ENCODE results near the gene ALDH3B1. TPM values are rescaled to one million over a fixed set of nuclear protein-coding genes. Genes with fewer than 3 reads are reported as not detected.
A peak's percentile ranks its signal among the peaks of the same experiment; 100 is the strongest.
"Not testable (repeated sequence)": the region's sequence is repeated elsewhere in the genome, so short reads cannot be mapped to it uniquely, and the experiment has no call there.

ALDH3B1 gene, protein sequence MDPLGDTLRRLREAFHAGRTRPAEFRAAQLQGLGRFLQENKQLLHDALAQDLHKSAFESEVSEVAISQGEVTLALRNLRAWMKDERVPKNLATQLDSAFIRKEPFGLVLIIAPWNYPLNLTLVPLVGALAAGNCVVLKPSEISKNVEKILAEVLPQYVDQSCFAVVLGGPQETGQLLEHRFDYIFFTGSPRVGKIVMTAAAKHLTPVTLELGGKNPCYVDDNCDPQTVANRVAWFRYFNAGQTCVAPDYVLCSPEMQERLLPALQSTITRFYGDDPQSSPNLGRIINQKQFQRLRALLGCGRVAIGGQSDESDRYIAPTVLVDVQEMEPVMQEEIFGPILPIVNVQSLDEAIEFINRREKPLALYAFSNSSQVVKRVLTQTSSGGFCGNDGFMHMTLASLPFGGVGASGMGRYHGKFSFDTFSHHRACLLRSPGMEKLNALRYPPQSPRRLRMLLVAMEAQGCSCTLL
- 1 to 10 TPM; 2.6 to 9.9 (median 6.9) TPM for polyA plus RNA-seq (ENCODE audit: insufficient read length in 10 of 10)
- long read RNA-seq, donor 1, partial matches to known transcripts, result 0 of 2 reads
- long read RNA-seq, donor 1, other reads (novel, unspliced or antisense), result 0 of 2 reads
- long read RNA-seq, donor 2, partial matches to known transcripts, result 0 of 2 reads
- long read RNA-seq, donor 2, other reads (novel, unspliced or antisense), result 0 of 2 reads
- long read RNA-seq, donor 3, result 0 reads
- long read RNA-seq, donor 4, partial matches to known transcripts, result 0 of 1 reads
- long read RNA-seq, donor 4, other reads (novel, unspliced or antisense), result 0 of 1 reads
- long read RNA-seq, donor 5, partial matches to known transcripts, result 0 of 3 reads
- long read RNA-seq, donor 5, other reads (novel, unspliced or antisense), result 0 of 3 reads
- long read RNA-seq, donor 6, partial matches to known transcripts, result 0 of 3 reads
- long read RNA-seq, donor 6, other reads (novel, unspliced or antisense), result 0 of 3 reads
- long read RNA-seq, donor 7, partial matches to known transcripts, result 0 of 1 reads
- long read RNA-seq, donor 7, other reads (novel, unspliced or antisense), result 0 of 1 reads
- long read RNA-seq, donor 8, result 0 reads
- long read RNA-seq, donor 9, result 0 reads

DNA sequence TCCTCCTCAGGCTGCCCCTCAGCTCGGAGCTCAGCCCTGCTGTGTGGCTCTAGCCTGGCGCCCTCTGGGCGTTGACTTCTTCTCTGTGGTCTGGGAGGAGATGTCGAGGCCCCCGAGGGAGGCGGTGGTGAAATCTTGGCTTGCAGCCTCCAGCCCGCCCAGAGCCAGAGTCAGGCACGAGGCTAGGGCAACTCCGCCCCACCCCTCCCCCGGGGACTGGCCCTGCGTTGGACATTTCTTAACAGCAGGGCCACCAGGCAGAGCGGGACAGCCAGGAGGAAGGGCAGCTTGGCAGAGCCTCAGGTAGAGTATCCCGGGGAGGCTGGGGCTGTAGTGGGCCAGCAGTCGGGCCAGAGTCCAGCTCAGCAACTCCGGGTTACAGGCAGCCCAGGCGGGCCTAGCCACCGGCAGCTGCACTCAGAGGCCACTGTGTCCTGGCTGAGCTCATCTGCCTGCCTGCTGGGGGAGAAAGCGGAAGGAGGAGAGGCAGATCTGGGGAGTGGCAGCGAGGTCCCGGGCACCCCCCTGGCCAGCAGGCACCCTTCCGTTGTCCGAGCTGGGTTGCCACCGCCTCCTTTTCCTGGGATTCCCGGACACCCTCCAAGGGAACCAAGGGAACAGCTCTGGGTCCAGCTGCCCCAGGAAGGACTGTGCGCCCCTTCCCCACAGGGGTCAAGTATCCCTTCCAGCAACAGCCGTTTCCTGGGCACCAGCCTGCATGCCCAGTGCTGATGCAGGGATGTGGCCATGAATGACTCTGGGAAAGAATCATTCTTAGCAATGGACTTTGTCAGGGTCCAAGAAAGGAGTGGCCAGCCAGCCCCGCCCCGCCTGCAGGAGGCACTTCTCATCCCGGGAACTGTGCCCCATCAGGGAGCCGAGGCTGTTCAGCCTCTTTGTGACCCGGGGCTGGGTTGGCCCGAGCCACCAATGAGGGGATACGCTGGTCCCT is at the start of gene ALDH3B1:
ALDH3B1 (plus strand) TSS at position 238 of the 952 bp plus-strand sequence. CDS start 4,971 bp downstream, outside the sequence.
- DNase-seq, result peak in 2 of 3 donors; percentile 56 to 82

DNA sequence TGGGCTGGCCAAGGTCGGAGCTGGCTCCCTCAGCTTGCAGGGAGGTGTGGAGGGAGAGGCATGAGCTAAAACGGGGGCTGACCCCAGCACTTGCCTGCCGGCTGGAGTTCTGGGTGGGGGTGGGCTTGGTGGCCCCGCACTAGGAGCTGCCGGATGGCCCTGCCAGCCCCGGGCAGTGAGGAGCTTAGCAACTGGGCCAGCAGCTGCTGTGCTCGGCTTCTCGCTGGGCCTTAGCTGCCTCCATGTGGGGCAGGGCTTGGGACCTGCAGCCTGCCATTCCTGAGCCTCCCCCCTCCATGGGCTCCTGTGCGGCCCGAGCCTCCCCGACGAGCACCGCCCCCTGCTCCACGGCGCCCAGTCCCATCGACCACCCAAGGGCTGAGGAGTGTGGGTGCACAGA is 46.9 kb upstream of the ALDH3B1 start:
- not testable (repeated sequence) for DNase-seq

DNA sequence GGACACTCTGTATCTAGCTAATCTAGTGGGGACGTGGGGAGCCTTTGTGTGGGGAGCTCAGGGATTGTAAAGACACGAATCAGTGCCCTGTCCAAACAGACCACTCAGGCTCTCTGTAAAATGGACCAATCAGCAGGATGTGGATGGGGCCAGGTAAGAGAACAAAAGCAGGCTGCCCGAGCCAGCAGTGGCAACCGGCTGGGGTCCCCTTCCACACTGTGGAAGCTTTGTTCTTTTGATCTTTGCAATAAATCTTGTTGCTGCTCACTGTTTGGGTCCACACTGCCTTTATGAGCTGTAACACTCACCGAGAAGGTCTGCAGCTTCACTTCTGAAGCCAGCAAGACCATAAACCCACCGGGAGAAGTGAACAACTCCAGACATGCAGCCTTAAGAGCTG is 46.2 kb upstream of the ALDH3B1 start:
- not testable (repeated sequence) for DNase-seq

DNA sequence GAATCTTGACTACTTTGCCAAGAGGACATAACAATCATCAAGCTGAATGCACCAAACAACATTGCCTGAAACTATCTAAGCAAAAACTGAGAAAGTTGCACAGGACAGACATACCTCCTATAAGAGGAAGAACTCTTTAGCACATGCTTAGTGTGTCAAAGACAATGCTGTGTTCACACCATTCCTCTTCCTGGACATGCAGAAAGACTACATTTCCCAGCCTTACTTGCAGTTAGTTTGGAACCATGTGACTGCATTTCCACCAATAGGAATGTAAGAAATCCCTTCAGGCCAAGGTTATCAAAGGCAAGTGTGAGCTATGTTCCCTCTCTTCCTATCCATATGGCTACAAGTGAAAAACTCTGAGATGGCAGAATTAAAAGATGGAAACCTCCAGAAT is 45.4 kb upstream of the ALDH3B1 start:
- not testable (repeated sequence) for DNase-seq

DNA sequence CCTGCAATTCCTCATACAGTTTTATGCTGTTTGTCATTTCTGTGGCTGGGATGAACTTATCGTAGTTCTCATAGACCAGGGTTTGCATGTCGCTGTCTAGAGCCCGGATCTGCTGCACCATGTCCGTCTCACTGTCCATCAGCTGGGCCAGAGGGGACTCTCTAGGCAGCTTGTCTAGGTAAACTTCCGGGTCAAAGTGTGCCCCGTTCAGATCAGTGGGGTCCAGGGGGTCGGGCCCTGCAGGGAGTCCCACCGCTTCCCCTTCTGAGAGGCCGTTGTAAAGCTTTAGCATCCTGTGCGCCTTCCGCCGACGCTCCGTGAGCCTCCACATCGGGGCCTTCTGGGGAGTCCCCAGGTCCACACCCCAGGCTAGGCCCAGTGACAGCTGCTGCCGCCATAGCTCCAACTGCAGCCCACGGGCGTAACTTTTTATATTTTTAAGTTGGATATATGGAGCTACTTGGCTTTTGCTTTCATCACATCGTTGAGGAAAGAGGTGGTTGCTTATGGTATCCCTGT is 44.2 kb upstream of the ALDH3B1 start:
- not testable (repeated sequence) for DNase-seq

DNA sequence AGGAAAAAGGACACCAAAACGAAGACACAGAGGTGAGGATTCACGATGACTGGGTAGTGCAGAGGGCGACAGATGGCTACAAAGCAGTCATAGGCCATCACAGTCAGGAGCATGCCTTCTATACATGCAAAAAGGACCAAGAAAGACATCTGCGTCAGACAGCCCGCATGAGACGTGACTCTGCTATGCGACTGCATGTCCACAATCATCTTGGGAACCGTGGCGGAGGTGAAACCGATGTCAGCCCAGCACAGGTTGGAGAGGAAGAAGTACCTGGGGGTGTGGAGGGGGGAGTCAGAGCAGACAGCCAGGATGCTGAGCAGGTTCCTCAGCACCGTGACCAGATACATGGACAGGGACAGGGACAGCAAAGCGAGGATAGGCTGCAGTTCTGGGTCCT is 35.4 kb upstream of the ALDH3B1 start:
- not testable (repeated sequence) for DNase-seq

DNA sequence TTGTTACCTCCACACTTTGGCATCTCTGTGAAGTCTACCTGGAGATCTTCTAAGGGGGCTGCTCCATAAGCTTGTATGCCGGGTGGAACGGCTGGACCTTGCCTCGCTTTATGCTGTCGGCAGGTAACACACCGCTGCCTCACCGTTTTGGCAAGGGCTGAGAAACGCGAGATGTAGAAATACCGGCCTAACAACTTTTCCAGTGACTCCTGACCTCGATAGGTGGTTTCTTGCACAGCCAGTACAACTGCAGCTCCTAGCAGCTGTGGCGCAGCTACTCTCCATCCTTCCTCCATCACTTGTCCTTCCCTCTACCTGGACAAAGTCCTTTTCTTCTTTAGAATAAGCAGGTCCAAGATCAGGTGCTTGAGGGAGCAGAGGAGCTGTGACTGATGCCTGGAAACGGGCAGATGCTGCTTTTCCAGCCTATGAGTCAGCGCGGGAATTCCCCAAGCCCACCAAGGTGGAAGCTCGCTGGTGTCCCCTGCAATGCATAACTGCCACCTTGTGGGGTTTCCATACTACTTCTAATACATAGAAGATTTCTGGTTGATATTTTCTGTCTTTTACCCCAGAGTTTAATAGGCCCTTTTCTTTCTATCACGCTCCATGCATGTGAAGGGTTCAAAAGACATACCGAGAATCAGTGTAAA is 31.2 kb upstream of the ALDH3B1 start:
- DNase-seq, result not testable (repeated sequence)

DNA sequence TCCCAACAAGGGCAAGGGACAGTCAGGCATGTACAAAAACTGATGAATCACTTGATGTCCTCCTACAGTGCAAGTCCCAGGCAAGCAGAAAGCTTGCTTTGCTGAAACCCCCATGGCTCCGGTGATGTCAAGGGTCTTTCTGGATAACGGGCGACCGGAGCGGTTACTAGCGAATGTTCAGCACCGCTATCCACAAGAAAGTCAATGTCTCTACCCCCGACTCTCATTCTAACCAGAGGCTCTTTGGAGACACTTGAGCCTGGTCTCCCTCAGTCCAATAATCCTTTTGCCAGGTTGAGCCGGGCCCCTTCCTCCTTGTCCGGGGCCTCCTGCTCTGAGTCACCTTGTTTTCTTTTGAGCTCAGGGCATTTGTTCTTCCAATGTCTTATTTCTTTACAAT is 28.9 kb upstream of the ALDH3B1 start:
- not testable (repeated sequence) for DNase-seq

DNA sequence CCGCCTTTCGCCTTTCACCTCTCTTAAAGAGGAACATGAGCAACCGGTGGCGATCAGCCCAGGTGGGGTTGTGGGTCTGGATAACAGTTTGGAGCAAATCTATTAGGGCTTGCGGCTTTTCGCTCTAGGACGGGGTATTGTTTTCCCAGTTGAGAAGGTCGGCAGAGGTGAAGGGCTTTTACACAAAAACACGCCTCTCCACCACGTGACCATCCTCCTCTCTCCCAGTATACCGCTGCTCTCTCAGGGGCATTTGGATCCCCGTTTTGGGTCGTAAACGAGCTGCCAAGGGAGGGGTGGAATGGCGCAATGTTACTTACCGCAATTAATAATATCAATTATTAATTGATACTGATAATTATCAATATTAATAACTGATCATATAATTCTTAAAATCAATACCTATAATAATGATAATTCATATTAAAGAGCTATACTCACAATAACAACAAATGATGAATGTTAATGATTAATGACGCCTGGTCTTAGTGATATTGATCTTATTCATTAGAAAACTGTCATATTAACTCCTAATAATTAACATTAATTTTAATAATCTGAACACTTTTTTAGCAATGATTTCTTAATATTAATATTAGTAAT is 27.8 kb upstream of the ALDH3B1 start:
- DNase-seq, result not testable (repeated sequence)

DNA sequence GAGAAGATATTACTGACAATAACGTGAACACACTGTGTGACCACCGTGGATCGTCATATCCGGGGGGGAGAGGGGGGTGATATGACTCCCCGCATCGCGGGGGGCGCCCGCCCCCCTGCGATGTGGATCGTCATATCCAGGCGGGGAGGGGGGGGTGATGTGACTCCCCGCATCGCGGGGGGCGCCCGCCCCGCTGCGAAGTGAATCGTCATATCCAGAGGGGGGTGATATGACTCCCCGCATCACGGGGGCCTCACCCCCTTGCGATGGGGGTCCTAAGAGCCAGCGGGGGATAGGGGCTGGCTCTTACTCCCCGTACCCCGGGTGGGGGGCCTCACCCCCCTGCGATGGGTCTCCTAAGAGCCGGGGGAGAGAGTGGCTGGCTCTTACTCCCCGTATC is 26.2 kb upstream of the ALDH3B1 start:
- no peak for DNase-seq

DNA sequence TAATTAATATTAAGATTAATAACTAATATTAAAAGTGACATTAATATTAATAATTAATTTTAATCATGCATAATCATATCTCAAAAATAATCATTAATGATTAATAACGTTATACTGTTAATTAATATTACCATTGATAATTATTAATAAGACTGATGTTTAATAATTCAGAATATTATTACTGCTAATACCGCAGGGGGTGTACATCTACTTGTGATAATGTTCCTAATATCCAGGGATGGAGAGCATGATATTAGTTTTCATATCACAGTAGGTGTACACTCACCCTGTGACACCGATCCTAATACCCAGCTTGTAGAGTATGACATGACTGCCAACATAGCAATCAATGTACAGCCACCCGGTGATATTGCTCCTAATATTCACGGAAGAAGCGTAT is 24.8 kb upstream of the ALDH3B1 start:
- not testable (repeated sequence) for DNase-seq

DNA sequence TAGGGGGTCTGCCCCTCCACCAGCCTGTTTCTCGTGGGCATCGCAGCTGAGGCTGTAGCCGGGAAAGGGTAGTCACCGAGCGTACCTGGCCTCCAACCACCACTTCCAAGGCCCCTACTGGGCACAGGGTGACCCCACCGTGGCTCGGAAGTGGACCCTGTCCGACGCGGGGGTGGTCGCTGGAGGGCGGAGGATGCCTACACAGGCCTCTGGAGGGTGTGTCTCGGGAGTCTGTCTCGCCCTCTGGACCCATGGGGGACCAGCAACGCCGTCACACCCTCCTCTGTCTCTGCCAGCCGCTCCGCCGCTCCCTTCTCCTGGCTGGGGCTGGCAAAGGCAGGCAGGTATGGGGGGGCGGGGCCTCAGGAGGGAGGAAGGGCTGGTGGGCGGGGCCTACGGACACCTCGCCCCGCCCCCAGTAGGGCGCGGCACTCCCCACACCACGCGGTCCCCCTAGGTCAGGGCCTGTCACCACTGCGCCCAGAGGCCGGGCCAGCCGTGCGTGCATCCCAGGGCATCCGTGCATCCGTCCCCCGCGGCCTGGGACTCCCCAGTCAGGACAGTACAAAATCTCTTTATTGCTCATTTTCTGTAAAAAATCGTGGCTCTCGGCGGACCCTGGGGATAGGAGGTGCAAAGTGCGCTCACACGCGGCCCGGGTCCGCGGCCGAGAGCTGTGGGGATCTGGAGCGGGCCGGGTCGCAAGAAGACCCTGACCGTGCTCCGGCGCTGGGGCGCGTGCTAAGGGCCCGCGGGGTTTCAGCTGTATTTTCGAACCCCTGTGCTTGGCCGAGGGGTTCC is 19.4 kb upstream of the ALDH3B1 start:
- DNase-seq, result not testable (repeated sequence)

DNA sequence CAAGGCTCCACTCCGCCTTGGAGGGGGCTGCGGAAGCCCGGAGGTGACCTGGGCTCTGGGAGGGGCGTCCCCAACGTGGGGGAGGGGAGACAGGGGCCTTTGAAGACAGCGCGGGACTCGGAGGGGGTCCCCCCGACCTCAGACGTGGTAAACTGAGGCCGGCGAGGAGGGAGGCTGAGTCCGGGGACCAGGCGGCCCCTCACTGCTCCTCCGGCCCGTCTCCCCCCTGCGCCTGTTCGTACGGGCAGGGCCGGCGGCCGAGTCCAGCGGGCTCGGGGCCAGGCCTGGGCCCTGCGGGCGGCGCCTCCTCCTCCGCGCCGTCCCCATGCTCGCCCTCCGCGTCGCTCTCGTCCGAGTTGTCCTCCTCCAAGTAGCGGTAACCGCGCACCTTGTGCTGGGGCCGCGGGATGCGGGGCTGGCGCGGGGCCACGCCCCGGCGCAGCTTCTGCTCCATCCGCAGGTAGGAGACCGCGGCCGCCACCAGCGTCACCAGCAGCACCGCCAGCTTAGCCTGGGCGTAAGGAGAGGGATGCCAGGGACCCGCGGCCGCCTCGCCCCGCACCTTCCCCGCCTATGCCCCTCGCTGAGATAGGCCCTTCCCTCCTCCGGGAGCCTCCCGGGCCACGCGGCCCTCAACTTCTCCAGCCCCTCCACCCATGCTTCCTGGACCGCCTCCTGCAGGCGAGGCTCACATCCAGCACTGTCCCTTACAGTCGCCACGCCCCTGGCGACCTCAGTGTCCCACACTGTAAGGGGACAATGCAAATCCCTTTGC is 18.6 kb upstream of the ALDH3B1 start:
- DNase-seq, result not testable (repeated sequence)

DNA sequence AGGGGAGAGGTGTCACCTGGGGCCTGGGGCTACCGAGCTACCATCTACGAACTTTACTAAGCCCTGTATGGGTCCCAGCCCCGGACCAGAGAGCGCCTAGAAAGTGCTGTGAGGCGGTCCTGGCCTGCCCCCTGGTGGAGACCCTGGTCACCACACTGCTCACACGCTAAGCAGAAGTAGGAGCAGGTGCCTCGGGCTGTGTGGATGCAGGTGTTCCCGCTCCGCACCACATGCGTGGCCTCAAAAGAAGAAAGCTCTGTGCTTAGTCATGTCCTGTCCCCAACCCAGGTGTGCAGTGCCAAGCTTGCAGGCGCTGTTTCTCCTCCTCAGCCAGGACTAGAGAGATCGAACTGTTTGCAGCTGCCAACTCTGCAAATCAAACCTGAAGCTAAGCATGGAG is 16.3 kb upstream of the ALDH3B1 start:
- DNase-seq, result not testable (repeated sequence)

DNA sequence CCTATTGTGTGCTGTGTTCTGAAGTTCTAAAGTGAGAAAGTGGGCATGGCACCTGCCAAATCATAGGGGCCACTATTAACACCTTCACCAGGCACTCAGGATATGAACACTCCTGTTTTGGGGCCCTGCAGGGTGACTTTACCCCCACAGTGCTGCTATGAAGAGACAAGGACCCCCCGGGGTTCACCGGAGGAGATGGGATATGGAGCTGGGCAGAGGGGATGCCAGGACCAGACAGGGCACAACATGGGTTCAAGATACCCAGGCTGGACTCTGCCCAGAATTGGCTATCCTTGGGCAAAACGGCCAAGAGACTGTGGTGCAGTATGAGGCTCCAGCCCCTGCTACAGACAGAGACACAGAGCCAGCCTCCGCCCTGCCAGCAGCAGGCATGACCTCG is 15.7 kb upstream of the ALDH3B1 start:
- not testable (repeated sequence) for DNase-seq

DNA sequence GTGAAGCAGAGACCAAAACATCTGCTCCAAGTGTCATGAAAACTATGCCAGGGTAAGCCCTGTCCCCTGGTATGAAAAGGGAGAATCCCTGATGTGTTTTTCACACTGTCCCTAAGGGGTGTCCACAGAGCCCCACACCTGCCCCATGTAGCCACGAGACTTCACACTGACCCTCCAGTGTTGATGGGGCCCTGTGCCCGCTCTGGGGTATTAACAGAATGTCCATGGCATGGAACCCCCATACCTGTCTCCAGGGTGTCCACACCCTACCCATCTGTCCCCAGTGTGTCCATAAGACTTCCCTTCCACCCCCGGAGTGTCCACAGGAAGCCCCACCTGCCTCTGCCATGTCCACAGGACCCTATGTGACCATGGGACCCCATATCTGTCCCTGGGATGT is 15.0 kb upstream of the ALDH3B1 start:
- not testable (repeated sequence) for DNase-seq

DNA sequence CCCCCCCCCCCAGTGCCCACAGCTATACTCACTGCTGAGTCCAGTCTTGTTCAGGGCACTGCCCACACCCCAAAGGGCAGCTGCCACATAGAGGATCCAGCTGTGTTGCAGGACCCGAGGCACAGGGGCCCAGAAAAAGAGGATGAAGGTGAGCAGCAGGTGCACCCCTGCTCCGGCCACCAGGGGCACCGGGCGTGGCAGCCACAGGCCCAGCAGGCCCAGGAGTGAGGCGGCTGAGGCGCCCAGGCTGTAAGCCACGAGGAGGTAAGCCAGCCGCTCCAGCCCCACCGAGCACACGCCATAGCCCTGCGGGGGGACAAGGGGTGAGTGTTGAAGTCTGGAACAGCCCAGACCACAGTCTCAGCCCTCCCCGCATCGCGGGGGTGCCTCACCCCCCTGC is 14.5 kb upstream of the ALDH3B1 start:
- DNase-seq, result not testable (repeated sequence)

DNA sequence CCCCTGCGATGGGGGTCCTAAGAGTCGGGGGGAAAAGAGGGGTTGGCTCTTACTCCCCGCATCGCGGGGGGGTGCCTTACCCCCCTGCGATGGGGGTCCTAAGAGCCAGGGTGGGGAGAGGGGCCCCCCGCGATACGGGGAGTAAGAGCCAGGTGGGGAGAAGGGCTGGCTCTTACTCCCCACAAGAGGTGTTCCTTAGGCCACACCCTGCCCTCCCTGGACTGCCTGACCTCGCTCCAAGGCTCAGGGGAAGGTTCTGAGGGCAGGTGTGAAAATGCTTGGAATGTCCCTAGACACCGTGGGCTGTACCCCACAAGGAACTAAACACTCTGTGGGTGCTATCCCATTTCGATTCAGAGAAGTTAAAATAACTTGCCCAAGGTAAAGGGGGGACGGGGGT is 14.1 kb upstream of the ALDH3B1 start:
- DNase-seq, result no peak
